ENCODE measurements around the gene KCNIP4.

GRCh38 chr4:21876711-21877110 is 71.9 kb downstream of the KCNIP4 start:
- no peak for TF ChIP-seq CTCF (conservative IDR thresholded peaks at IDR 0.05; ENCODE audit: low read length)
- no peak for TF ChIP-seq EZH2phosphoT487 (IDR thresholded peaks at IDR 0.05; ENCODE audit: borderline replicate concordance)
